Measurements from ENCODE around the gene DOCK2.

DNA sequence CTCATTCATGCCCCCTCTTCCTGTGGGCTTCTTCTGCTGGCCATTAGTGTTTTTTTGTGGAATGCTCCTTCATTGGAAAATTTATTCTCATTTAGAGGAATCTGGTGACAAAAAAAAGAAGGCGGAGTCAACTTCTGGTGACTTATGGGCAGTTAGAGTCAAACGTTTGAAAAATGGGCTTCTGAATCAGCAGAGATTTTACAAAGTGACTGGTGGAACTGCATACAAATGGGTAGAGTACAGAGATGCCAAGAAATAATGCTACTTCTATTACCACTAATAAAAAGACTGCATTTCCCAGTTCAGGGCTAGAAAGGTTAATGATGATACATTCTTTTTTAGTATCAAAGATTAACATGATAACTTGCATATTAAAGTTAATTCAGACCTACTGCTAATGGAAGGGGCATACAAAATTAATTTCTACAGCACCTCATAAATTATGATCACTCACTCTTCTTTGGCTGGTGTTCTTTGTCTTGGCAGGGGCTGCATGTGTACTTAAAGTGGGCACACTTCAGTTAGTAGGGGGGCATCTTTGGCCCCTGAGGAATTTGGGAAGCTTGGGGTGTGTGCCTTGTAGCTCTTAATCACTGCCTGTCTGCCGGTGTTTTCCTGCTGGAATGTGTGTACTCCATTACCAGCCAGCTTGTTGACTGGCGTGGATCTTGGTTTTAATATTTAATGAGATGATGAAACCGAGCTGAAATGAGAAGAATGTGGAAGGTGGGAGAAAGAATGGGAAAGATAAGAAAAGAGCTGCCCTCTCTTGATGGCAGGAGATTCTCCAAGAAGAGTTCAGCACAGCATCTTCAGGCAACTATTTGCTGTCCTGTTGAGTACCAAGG, 148.9 kb downstream of the DOCK2 start:
- TF ChIP-seq, protein P1, sequence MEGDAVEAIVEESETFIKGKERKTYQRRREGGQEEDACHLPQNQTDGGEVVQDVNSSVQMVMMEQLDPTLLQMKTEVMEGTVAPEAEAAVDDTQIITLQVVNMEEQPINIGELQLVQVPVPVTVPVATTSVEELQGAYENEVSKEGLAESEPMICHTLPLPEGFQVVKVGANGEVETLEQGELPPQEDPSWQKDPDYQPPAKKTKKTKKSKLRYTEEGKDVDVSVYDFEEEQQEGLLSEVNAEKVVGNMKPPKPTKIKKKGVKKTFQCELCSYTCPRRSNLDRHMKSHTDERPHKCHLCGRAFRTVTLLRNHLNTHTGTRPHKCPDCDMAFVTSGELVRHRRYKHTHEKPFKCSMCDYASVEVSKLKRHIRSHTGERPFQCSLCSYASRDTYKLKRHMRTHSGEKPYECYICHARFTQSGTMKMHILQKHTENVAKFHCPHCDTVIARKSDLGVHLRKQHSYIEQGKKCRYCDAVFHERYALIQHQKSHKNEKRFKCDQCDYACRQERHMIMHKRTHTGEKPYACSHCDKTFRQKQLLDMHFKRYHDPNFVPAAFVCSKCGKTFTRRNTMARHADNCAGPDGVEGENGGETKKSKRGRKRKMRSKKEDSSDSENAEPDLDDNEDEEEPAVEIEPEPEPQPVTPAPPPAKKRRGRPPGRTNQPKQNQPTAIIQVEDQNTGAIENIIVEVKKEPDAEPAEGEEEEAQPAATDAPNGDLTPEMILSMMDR (IDR thresholded peaks at IDR 0.05): no peak
- no peak for TF ChIP-seq TAF1 (IDR thresholded peaks at IDR 0.05; ENCODE audit: borderline replicate concordance, low read depth, low read length)

All from SK-N-SH (cell line).